MM.1S (cell line): ENCODE measurements around the gene ZNF695.

Experiments
- EZH2 ChIP-seq: fragments of 300-600 bp; sonication (generic); optimal IDR thresholded peaks from 2 replicates; pipeline ENCODE3; 2017; ENCODE audit warnings: low read depth, mild to moderate bottlenecking, antibody characterized with exemption, low read length, mixed read lengths
- TF ChIP-seq, protein P1 (sequence below): fragments of 300-600 bp; sonication (generic); IDR thresholded peaks from 2 replicates; pipeline ENCODE4 v1.5.1; 2016; ENCODE audit warnings: antibody characterized with exemption, low read length, mixed read lengths

GRCh38 chr1:246947255-246947654 is 60.6 kb downstream of the ZNF695 start:
- TF ChIP-seq, protein P1, sequence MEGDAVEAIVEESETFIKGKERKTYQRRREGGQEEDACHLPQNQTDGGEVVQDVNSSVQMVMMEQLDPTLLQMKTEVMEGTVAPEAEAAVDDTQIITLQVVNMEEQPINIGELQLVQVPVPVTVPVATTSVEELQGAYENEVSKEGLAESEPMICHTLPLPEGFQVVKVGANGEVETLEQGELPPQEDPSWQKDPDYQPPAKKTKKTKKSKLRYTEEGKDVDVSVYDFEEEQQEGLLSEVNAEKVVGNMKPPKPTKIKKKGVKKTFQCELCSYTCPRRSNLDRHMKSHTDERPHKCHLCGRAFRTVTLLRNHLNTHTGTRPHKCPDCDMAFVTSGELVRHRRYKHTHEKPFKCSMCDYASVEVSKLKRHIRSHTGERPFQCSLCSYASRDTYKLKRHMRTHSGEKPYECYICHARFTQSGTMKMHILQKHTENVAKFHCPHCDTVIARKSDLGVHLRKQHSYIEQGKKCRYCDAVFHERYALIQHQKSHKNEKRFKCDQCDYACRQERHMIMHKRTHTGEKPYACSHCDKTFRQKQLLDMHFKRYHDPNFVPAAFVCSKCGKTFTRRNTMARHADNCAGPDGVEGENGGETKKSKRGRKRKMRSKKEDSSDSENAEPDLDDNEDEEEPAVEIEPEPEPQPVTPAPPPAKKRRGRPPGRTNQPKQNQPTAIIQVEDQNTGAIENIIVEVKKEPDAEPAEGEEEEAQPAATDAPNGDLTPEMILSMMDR: no peak
- no peak for TF ChIP-seq EZH2
